22Rv1 (cell line): Measurements from ENCODE around the gene COCH.

ENCODE experiments used
- ZFX ChIP-seq: fragments of 450-650 bp; IDR thresholded peaks from 2 replicates; pipeline ENCODE4 v1.6.1; 2017; ENCODE audit warnings: antibody characterized with exemption, borderline replicate concordance
- TF ChIP-seq, protein P1 (sequence below): fragments of 450-650 bp; IDR thresholded peaks from 2 replicates; pipeline ENCODE4 v1.5.1; 2017; ENCODE audit warnings: mild to moderate bottlenecking

DNA sequence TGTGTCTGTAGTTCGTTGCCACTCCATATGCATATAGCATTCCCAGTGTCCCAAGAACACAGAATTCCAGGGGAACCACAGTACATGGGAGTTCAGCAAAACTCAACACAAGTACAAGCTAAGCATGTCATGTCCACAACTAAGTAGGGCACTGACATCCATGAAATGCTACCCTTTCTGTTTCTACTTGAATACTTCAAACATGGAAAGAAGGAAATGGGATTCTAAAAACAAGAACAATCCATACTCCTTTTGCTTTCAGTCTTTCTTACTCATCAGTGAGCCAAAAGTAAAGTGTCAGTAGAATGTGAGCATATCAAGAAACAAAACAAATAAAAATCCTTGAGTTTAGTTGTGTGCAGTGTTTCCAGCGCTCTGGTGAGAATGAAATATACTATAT lies 36.0 kb upstream of the COCH start:
- TF ChIP-seq, protein P1, sequence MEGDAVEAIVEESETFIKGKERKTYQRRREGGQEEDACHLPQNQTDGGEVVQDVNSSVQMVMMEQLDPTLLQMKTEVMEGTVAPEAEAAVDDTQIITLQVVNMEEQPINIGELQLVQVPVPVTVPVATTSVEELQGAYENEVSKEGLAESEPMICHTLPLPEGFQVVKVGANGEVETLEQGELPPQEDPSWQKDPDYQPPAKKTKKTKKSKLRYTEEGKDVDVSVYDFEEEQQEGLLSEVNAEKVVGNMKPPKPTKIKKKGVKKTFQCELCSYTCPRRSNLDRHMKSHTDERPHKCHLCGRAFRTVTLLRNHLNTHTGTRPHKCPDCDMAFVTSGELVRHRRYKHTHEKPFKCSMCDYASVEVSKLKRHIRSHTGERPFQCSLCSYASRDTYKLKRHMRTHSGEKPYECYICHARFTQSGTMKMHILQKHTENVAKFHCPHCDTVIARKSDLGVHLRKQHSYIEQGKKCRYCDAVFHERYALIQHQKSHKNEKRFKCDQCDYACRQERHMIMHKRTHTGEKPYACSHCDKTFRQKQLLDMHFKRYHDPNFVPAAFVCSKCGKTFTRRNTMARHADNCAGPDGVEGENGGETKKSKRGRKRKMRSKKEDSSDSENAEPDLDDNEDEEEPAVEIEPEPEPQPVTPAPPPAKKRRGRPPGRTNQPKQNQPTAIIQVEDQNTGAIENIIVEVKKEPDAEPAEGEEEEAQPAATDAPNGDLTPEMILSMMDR: no peak
- TF ChIP-seq ZFX: no peak
